K562 (cell line): ENCODE measurements around the gene KRTAP5-6.

ENCODE experiments used
- BHLHE40 ChIP-seq: IDR thresholded peaks from 2 replicates; pipeline ENCODE4 v1.6.1; 2011; ENCODE audit warnings: low read length, improper control_type of control experiment
- CBX2 ChIP-seq: fragments of 200-600 bp; sonication (generic); IDR thresholded peaks from one replicate; pipeline ENCODE4 v1.6.1; 2012; ENCODE audit warnings: mild to moderate bottlenecking, low read length, inconsistent platforms; ENCODE audit not compliant: insufficient read depth, poor library complexity, severe bottlenecking
- HNRNPL ChIP-seq: fragments of 200-400 bp; formaldehyde crosslinking; IDR thresholded peaks from 2 replicates; pipeline ENCODE4 v1.6.1; 2017; ENCODE audit warnings: low read depth, mild to moderate bottlenecking, low read length
- JUNB ChIP-seq: fragments of 450-650 bp; formaldehyde crosslinking; conservative IDR thresholded peaks from 2 replicates; pipeline ENCODE4 v1.4.0; 2020; ENCODE audit warnings: mild to moderate bottlenecking
- POLR2AphosphoS5 ChIP-seq: IDR thresholded peaks from 2 replicates; pipeline ENCODE4 v1.6.1; 2011; ENCODE audit warnings: mild to moderate bottlenecking, low read depth, low read length, moderate library complexity; ENCODE audit not compliant: control insufficient read depth, insufficient read depth
- RFX5 ChIP-seq: IDR thresholded peaks from 2 replicates; pipeline ENCODE4 v1.6.1; 2011; ENCODE audit warnings: low read depth, mild to moderate bottlenecking, improper control_type of control experiment, low read length
- SMAD1 ChIP-seq: fragments of 150-350 bp; IDR thresholded peaks from 2 replicates; pipeline ENCODE4 v1.6.1; 2014; ENCODE audit warnings: low read length, low read depth; ENCODE audit not compliant: partially characterized antibody
- ZNF263 ChIP-seq: sonication (generic); formaldehyde crosslinking; IDR thresholded peaks from 2 replicates; pipeline ENCODE4 v1.8.0; 2022; ENCODE audit warnings: mild to moderate bottlenecking, missing genetic modification reagents, borderline replicate concordance
- TF ChIP-seq, protein P1 (sequence below), 3 experiments: IDR thresholded peaks in 2 of 3; conservative IDR thresholded peaks in 1 of 3; 2 replicates each; pipeline ENCODE4 v1.5.1; 2011 to 2012; ENCODE audit warnings: low read length in 3 of 3, mild to moderate bottlenecking in 3 of 3, control low read depth in 2 of 3, improper control_type of control experiment in 1 of 3, inconsistent platforms in 1 of 3, low read depth in 1 of 3, mixed read lengths in 1 of 3, moderate library complexity in 1 of 3; ENCODE audit not compliant: insufficient read depth in 2 of 3

DNA sequence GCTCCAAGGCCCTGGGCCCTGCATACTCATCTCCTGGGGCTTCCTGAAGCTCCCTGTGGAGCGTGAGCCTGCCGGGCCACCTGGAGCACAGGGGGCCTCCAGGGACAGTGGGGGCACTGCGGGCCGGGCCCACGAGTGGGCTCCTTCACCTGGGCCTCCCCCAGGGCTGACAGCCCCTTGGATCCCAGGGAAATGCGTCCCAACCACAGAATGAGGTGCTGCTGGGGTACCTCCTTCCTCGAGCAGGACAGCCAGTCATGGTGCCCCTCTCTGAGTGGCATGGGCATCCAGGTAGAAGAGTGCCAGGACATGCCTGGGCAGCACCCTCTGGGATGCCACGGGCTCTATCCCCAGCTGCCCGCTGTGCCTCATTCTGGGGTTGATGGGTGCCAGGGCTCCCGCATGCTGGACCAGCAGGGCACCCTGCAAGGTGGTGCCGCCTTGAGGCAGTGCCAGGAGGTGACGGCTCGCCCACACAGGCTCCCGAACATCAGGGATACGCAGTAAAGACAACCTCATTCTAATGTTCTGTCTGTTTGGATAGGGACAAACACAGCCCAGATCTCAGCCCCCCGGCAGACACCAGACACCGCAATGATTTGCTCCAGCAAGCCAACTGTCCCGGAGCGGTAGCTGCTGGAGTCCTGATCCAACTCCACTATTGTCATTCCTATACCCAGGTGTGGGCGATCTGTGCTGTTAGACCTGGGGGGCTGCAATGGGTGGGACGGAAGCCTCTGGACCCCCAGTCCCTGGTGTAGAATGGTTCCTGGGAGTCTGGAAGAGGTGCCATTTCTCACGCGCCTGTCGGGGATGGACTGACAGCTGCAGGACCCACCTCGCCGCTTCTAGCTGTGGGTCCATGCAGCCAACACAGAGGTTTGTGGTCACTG, 41.6 kb upstream of the KRTAP5-6 start:
- TF ChIP-seq SMAD1 (no peak), JUNB (CRISPR knock-in tag) (no peak), ZNF263 (CRISPR knock-in tag) (no peak), POLR2AphosphoS5 (no peak), HNRNPL (no peak), BHLHE40 (no peak), RFX5 (no peak), CBX2 (no peak)
- TF ChIP-seq, protein P1, sequence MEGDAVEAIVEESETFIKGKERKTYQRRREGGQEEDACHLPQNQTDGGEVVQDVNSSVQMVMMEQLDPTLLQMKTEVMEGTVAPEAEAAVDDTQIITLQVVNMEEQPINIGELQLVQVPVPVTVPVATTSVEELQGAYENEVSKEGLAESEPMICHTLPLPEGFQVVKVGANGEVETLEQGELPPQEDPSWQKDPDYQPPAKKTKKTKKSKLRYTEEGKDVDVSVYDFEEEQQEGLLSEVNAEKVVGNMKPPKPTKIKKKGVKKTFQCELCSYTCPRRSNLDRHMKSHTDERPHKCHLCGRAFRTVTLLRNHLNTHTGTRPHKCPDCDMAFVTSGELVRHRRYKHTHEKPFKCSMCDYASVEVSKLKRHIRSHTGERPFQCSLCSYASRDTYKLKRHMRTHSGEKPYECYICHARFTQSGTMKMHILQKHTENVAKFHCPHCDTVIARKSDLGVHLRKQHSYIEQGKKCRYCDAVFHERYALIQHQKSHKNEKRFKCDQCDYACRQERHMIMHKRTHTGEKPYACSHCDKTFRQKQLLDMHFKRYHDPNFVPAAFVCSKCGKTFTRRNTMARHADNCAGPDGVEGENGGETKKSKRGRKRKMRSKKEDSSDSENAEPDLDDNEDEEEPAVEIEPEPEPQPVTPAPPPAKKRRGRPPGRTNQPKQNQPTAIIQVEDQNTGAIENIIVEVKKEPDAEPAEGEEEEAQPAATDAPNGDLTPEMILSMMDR (IDR thresholded peaks at IDR 0.05 in 2 of 3, conservative IDR thresholded peaks at IDR 0.05 in 1 of 3; ENCODE audit: insufficient read depth in 2 of 3, low read depth in 1 of 3, low read length in 3 of 3) = no peak
